ENCODE data around the gene PLPPR5.

GRCh38 chr1:98929437-98929836 lies 75.2 kb downstream of the PLPPR5 start:
- TF ChIP-seq CTCF (IDR thresholded peaks at IDR 0.05; ENCODE audit: low read length) = no peak
- TF ChIP-seq EZH2 (IDR thresholded peaks at IDR 0.05; ENCODE audit: borderline replicate concordance, low read length) = no peak
